ENCODE data around the gene CDH5.

DNA sequence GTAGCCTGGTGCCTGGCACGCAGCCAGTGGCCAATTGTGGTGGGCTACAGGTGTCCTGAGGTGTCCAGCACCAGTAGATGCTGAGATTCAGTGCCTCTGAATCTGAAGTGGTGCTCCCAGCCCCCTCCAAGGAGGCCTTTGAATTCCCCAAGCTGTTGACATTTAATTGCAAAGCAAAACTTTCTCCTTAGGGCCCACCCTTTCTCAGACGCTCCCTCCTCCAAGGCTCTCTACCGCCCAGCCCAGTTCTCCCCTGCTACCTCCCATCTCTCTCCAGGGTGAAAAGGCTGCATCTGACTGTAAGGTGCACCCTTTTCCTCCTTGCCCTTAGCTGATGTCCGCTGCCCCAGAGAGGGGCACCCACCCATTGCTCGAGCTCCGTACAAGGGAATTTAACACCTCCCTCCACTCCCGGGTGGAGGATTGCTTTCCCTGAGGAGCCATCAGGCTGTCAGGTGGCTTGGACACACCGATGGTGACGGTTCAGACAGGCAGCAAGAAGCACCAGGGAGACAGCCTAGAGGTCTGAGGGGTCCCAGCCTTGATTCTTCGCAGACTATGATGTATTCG lies 62.3 kb downstream of the CDH5 start:
- TF ChIP-seq, protein P1, sequence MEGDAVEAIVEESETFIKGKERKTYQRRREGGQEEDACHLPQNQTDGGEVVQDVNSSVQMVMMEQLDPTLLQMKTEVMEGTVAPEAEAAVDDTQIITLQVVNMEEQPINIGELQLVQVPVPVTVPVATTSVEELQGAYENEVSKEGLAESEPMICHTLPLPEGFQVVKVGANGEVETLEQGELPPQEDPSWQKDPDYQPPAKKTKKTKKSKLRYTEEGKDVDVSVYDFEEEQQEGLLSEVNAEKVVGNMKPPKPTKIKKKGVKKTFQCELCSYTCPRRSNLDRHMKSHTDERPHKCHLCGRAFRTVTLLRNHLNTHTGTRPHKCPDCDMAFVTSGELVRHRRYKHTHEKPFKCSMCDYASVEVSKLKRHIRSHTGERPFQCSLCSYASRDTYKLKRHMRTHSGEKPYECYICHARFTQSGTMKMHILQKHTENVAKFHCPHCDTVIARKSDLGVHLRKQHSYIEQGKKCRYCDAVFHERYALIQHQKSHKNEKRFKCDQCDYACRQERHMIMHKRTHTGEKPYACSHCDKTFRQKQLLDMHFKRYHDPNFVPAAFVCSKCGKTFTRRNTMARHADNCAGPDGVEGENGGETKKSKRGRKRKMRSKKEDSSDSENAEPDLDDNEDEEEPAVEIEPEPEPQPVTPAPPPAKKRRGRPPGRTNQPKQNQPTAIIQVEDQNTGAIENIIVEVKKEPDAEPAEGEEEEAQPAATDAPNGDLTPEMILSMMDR (IDR thresholded peaks at IDR 0.05) = no peak
- no peak for TF ChIP-seq POLR2A (IDR thresholded peaks at IDR 0.05)
